K562 (cell line): ENCODE measurements around the gene MIEN1. TPM values are rescaled to one million over a fixed set of nuclear protein-coding genes. Genes with fewer than 3 reads are reported as not detected.
A peak's percentile ranks its signal among the peaks of the same experiment; 100 is the strongest.

Experiments used
- BHLHE40 ChIP-seq: IDR thresholded peaks from 2 replicates; pipeline ENCODE4 v1.6.1; 2011; ENCODE audit warnings: low read length, improper control_type of control experiment
- EP300 ChIP-seq: IDR thresholded peaks from 2 replicates; pipeline ENCODE4 v1.6.1; 2012; ENCODE audit warnings: low read length, improper control_type of control experiment
- GABPB1 ChIP-seq: sonication (generic); formaldehyde crosslinking; IDR thresholded peaks from 2 replicates; pipeline ENCODE4 v1.8.0; 2022; ENCODE audit warnings: mild to moderate bottlenecking, missing genetic modification reagents
- RNF2 ChIP-seq: sonication (generic); IDR thresholded peaks from 2 replicates; pipeline ENCODE4 v1.6.1; 2016
- TFAM ChIP-seq: fragments of 250-450 bp; sonication (Bioruptor Pico); conservative IDR thresholded peaks from 2 replicates; pipeline ENCODE4 v1.5.0; 2021; ENCODE audit warnings: mild to moderate bottlenecking, moderate library complexity
- ZBTB7A ChIP-seq: IDR thresholded peaks from 2 replicates; pipeline ENCODE4 v1.6.1; 2011; ENCODE audit warnings: low read depth, mild to moderate bottlenecking, low read length, moderate library complexity, borderline replicate concordance; ENCODE audit not compliant: control insufficient read depth
- ZSCAN32 ChIP-seq: fragments of 450-650 bp; formaldehyde crosslinking; IDR thresholded peaks from 2 replicates; pipeline ENCODE4 v1.4.0; 2020; ENCODE audit warnings: mild to moderate bottlenecking, moderate library complexity
- polyA plus RNA-seq, 8 experiments: library from polyadenylated mRNA; depleted of rRNA in 4 of 8; stranded (reverse) in 5 of 8; unstranded in 3 of 8; fragments of >200 nt; fragmentation: Nextera tagmentation in 2 of 8; fragmentation: Illumina TruSeq in 1 of 8; extraction: Ambion mirVana in 2 of 8; extraction: Trizol in 1 of 8; gene quantifications; 2 replicates each; pipeline versions ENCODE4 v1.2.1 to v1.2.3, GENCODE V29; 2011 to 2014; ENCODE audit warnings: inconsistent platforms in 1 of 8, missing spikeins in 1 of 8
- total RNA-seq, 7 experiments: library from RNA; depleted of rRNA in 6 of 7; stranded (reverse); fragments of >200 nt in 6 of 7; fragmentation: Illumina TruSeq in 2 of 7; extraction: Trizol in 2 of 7; gene quantifications; 2 replicates each; pipeline versions ENCODE4 v1.2.1 to v1.2.3, GENCODE V29; 2011 to 2021; ENCODE audit warnings: low replicate concordance in 1 of 7
- TF ChIP-seq, protein P1 (sequence below), 2 experiments: IDR thresholded peaks; 2 replicates each; pipeline ENCODE4 v1.6.1; 2011; ENCODE audit warnings: borderline replicate concordance in 1 of 2, control low read depth in 1 of 2, low read depth in 1 of 2, low read length in 1 of 2, mild to moderate bottlenecking in 1 of 2, mixed read lengths in 1 of 2, moderate library complexity in 1 of 2; ENCODE audit not compliant: insufficient read depth in 1 of 2, insufficient read length in 1 of 2, poor library complexity in 1 of 2, severe bottlenecking in 1 of 2; ENCODE audit errors: extremely low read depth in 1 of 2
- TF ChIP-seq, protein P2 (sequence below): fragments of 250-450 bp; sonication (Bioruptor Pico); IDR thresholded peaks from 2 replicates; pipeline ENCODE4 v1.8.0; 2021; ENCODE audit warnings: moderate library complexity, mild to moderate bottlenecking, inconsistent platforms
- TF ChIP-seq, protein P3 (sequence below): fragments of 250-450 bp; sonication (Bioruptor Pico); IDR thresholded peaks from 2 replicates; pipeline ENCODE4 v1.8.0; 2022; ENCODE audit warnings: moderate library complexity, mild to moderate bottlenecking, inconsistent platforms
- TF ChIP-seq, protein P4 (sequence below), 3 experiments: fragments of 200-800 bp in 1 of 3; sonication (Bioruptor generic) in 1 of 3; sonication (generic) in 1 of 3; formaldehyde crosslinking in 1 of 3; IDR thresholded peaks; 2 replicates each; pipeline versions ENCODE4 v1.6.1 to v1.8.0; 2016 to 2022; ENCODE audit warnings: mild to moderate bottlenecking in 2 of 3, missing compliant biosample characterization in 2 of 3, missing genetic modification characterization in 2 of 3, missing genetic modification reagents in 1 of 3
- TF ChIP-seq, protein P5 (sequence below): fragments of 250-450 bp; sonication (Bioruptor Pico); IDR thresholded peaks from 2 replicates; pipeline ENCODE4 v1.5.0; 2021

Gene MIEN1
- total and polyA plus RNA-seq, 9 of the 15 experiments (the other 6 are each of a cell fraction or from before 2014, with no cell fraction given): 61.3 to 142 (median 78.9) TPM

DNA sequence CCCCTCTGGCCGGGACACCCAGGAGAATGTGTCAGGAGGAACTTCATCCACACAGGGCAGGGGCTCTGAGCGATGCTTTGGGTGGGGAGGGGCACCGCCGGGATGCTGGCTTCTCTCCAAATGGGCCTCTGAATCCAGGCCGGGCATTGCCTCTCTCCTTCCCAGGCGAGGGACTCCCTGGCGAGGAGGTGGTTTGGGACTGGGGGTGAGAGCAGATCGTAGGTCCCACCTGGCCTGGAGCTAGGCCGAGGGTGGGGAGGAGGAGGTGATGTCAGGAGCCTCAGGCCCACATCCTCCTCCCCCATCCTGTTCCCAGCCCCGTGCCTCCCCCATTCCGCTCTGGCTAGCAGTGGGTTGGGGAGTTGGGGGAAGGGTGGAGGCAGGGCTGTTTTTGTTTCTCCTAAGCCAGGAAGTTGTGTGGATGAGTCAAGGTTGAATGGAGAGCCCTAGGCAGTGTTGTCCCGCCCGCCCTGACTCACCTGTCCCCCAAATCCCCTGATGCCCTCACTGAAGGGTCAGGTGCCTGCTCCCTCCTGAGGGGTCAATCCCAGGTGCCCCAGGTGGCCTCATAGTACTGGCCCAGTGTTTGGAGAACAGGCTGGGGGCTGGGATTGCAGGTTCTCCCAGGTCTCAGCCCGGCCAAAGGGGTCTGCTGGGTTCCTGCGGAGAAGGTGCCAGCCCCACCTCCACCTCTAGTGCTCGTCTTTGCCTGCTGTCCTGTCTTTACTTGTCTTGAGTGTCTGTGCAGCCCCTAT is 10.2 kb upstream of the MIEN1 start (continued):
- TF ChIP-seq EP300 (peak; percentile 42; the same call in 1 of the 2 replicates), RNF2 (peak; percentile 60; the same call in 1 of the 2 replicates), ZBTB7A (peak; percentile 18; the same call in 1 of the 2 replicates), GABPB1 (CRISPR knock-in tag) (no peak), BHLHE40 (peak; percentile 24; the same call in 1 of the 2 replicates), TFAM (no peak), ZSCAN32 (no peak)
- TF ChIP-seq, protein P1, sequence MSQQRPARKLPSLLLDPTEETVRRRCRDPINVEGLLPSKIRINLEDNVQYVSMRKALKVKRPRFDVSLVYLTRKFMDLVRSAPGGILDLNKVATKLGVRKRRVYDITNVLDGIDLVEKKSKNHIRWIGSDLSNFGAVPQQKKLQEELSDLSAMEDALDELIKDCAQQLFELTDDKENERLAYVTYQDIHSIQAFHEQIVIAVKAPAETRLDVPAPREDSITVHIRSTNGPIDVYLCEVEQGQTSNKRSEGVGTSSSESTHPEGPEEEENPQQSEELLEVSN (IDR thresholded peaks at IDR 0.05; ENCODE audit: borderline replicate concordance in 1 of 2, extremely low read depth in 1 of 2, insufficient read depth in 1 of 2, insufficient read length in 1 of 2, low read depth in 1 of 2, low read length in 1 of 2, poor library complexity in 1 of 2, severe bottlenecking in 1 of 2): peak in 1 of 2 experiments; percentile 10
- TF ChIP-seq, protein P2, sequence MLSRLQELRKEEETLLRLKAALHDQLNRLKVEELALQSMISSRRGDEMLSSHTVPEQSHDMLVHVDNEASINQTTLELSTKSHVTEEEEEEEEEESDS (CRISPR knock-in tag): no peak
- TF ChIP-seq, protein P3, sequence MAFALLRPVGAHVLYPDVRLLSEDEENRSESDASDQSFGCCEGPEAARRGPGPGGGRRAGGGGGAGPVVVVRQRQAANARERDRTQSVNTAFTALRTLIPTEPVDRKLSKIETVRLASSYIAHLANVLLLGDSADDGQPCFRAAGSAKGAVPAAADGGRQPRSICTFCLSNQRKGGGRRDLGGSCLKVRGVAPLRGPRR: no peak
- TF ChIP-seq, protein P4, sequence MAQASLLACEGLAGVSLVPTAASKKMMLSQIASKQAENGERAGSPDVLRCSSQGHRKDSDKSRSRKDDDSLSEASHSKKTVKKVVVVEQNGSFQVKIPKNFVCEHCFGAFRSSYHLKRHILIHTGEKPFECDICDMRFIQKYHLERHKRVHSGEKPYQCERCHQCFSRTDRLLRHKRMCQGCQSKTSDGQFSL (CRISPR knock-in tag; IDR thresholded peaks at IDR 0.05): no peak
- TF ChIP-seq, protein P4 (tag; IDR thresholded peaks at IDR 0.05): no peak
- TF ChIP-seq, protein P5, sequence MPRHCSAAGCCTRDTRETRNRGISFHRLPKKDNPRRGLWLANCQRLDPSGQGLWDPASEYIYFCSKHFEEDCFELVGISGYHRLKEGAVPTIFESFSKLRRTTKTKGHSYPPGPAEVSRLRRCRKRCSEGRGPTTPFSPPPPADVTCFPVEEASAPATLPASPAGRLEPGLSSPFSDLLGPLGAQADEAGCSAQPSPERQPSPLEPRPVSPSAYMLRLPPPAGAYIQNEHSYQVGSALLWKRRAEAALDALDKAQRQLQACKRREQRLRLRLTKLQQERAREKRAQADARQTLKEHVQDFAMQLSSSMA (CRISPR knock-in tag): no peak
